ENCODE results near the gene DHH.

DNA sequence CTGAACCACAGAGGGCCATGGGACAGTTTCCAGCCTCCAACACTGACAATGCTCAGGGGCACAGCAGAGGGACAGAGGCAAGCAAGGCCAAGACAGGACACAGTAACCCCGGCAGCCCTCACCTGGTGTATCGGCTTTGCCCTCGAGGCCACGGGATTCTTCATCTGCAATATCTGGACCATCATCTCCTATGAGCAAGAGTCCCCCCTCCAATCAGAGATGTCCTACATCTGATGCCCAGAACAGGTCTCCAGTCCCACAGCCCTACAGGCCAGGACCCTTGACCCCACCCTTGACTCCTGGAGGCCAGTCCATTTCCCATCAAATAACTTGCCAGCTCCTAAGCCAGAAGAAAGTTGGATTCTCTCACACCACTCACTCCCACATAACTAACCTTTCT lies 51.4 kb downstream of the DHH start:
- TF ChIP-seq, protein P1, sequence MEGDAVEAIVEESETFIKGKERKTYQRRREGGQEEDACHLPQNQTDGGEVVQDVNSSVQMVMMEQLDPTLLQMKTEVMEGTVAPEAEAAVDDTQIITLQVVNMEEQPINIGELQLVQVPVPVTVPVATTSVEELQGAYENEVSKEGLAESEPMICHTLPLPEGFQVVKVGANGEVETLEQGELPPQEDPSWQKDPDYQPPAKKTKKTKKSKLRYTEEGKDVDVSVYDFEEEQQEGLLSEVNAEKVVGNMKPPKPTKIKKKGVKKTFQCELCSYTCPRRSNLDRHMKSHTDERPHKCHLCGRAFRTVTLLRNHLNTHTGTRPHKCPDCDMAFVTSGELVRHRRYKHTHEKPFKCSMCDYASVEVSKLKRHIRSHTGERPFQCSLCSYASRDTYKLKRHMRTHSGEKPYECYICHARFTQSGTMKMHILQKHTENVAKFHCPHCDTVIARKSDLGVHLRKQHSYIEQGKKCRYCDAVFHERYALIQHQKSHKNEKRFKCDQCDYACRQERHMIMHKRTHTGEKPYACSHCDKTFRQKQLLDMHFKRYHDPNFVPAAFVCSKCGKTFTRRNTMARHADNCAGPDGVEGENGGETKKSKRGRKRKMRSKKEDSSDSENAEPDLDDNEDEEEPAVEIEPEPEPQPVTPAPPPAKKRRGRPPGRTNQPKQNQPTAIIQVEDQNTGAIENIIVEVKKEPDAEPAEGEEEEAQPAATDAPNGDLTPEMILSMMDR (IDR thresholded peaks at IDR 0.05; ENCODE audit: low read depth, low read length), result no peak
- TF ChIP-seq EZH2phosphoT487 (IDR thresholded peaks at IDR 0.05; ENCODE audit: low read depth), result no peak
